Measurements from ENCODE around the gene SPESP1. TPM values are rescaled to one million over a fixed set of nuclear protein-coding genes. Genes with fewer than 3 reads are reported as not detected.

Gene SPESP1
- 4.7 and 5.0 TPM in 2 replicates for total RNA-seq

DNA sequence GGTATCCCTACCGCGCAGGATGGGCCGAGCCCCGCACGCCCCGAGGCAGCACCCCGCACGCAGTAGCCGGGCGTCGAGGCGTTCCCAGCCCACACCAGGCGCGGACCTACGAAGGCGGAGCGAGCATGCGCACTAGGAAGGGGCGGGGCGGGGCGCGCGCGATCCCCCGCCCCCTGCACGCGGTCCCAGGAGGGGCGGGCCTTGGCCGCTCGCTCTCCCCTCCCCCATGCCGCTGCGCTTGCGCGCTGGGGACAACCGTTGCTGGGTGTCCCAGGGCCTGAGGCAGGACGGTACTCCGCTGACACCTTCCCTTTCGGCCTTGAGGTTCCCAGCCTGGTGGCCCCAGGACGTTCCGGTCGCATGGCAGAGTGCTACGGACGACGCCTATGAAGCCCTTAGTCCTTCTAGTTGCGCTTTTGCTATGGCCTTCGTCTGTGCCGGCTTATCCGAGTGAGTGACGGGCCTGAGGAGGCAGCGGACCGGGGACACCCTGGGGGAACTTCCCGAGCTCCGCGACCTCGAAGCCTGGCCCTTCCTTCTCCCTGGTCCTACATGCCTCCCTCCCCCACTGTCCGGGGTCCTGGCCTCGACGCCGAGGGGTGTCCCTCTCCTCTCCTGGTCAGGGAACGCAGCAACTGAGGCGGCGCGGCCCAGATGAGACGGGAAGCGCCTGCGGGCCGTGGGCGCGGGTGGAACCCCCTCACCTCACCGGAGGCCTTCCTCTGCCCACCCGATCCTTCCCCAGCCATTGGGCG, at the start of gene SPESP1:
Gene SPESP1, plus strand, starts transcription at position 258 of the 755 bp plus-strand sequence. Its CDS starts 129 bp downstream, at position 387.

Other genes with a start within 250 kb of the SPESP1 start
- gene ANP32A, start 109.6 kb upstream of the SPESP1 start, total RNA-seq = 75.2 and 76.0 TPM in 2 replicates
- 0.14 TPM in 1 of 2 replicates, not detected in the other for gene NOX5, start 84.2 kb downstream of the SPESP1 start, total RNA-seq
- gene GLCE, start 230.1 kb downstream of the SPESP1 start, total RNA-seq = 10.1 and 11.8 TPM in 2 replicates

Measured in airway epithelial cell (primary cell).